ENCODE results near the gene ANO7.

DNA sequence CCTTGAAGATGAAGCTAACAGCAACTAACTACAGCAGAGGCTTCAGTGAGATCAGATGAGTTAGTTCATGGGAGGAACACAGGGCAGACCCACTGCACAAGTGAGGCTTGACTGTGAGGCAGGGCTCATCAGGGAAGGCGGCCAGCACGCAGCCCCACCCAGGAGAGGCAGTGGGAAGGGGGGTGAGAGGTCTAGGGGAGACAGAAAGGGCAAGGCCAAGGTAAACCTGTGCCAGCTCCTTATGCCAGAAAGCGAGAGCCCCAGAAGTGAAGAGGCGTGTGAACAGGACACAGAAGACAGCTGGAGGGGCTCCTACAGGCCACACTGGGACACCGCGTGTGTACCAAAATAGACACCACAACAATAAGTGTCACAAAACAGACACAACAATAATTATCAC, 48.6 kb downstream of the ANO7 start:
- TF ChIP-seq POLR2A (IDR thresholded peaks at IDR 0.05) (no peak), POLR2AphosphoS5 (IDR thresholded peaks at IDR 0.05) (no peak), EP300 (IDR thresholded peaks at IDR 0.05) (no peak)
- TF ChIP-seq, protein P1, sequence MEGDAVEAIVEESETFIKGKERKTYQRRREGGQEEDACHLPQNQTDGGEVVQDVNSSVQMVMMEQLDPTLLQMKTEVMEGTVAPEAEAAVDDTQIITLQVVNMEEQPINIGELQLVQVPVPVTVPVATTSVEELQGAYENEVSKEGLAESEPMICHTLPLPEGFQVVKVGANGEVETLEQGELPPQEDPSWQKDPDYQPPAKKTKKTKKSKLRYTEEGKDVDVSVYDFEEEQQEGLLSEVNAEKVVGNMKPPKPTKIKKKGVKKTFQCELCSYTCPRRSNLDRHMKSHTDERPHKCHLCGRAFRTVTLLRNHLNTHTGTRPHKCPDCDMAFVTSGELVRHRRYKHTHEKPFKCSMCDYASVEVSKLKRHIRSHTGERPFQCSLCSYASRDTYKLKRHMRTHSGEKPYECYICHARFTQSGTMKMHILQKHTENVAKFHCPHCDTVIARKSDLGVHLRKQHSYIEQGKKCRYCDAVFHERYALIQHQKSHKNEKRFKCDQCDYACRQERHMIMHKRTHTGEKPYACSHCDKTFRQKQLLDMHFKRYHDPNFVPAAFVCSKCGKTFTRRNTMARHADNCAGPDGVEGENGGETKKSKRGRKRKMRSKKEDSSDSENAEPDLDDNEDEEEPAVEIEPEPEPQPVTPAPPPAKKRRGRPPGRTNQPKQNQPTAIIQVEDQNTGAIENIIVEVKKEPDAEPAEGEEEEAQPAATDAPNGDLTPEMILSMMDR (IDR thresholded peaks at IDR 0.05) = no peak

All from sigmoid colon (tissue), 4 donors.